Fibroblast of the aortic adventitia (primary cell): ENCODE data around the gene GOLGA6B. TPM values are rescaled to one million over a fixed set of nuclear protein-coding genes. Genes with fewer than 3 reads are reported as not detected.
A peak's percentile ranks its signal among the peaks of the same experiment; 100 is the strongest.

Experiments
- DNase-seq: peaks from one replicate; pipeline ENCODE4 v3.0.0-alpha.2; 2010; ENCODE audit warnings: low read depth
- H3K4me3 ChIP-seq: 2 replicates; pipeline ENCODE4 v1.5.1; 2011; ENCODE audit warnings: low read depth, mild to moderate bottlenecking, control low read depth, low read length, moderate library complexity
- CTCF ChIP-seq: IDR thresholded peaks from 2 replicates; pipeline ENCODE4 v1.5.1; 2011; ENCODE audit warnings: mild to moderate bottlenecking, low read length, control low read depth, inconsistent platforms; ENCODE audit not compliant: insufficient read depth
- total RNA-seq: library from RNA; depleted of rRNA; stranded (reverse); fragments of >200 nt; gene quantifications from 2 replicates; pipeline ENCODE4 v1.2.3, GENCODE V29; 2012; ENCODE audit warnings: low replicate concordance

Gene GOLGA6B
- total RNA-seq, 1 donor, result not detected

GRCh38 chr15:72671525-72671924, 17.0 kb downstream of the GOLGA6B start:
- TF ChIP-seq CTCF, result no peak
- no peak for DNase-seq
- no peak overlapping the region for H3K4me3 ChIP-seq

- DNase-seq, result no peak
- no peak for TF ChIP-seq CTCF
- no peak overlapping the region for H3K4me3 ChIP-seq
Measured at GRCh38 chr15:72676838-72677237, 22.3 kb downstream of the GOLGA6B start.

GRCh38 chr15:72680931-72681330, 26.4 kb downstream of the GOLGA6B start:
- no peak overlapping the region for H3K4me3 ChIP-seq
- TF ChIP-seq CTCF, result no peak
- DNase-seq, result no peak

GRCh38 chr15:72682772-72683171, 28.3 kb downstream of the GOLGA6B start:
- no peak for DNase-seq
- H3K4me3 ChIP-seq, result no peak overlapping the region
- TF ChIP-seq CTCF, result no peak

- peak overlapping the region; percentile 92 for H3K4me3 ChIP-seq
- no peak for DNase-seq
- no peak for TF ChIP-seq CTCF
Measured at GRCh38 chr15:72685301-72685924, 30.9 kb downstream of the GOLGA6B start.

GRCh38 chr15:72685925-72686794, 31.7 kb downstream of the GOLGA6B start, which contains the start of the genes BBS4 and HIGD2B:
Gene BBS4 (plus strand): TSS chr15:72686207. CDS start chr15:72686228, 21 bp downstream.
Gene HIGD2B (minus strand): TSS chr15:72686182. CDS start chr15:72676374, 9,808 bp downstream.
- DNase-seq, result peak; percentile 81
- no peak for TF ChIP-seq CTCF

More at GRCh38 chr15:72685925-72686794, 31.7 kb downstream of the GOLGA6B start, which contains the start of the genes BBS4 and HIGD2B:
- H3K4me3 ChIP-seq, result peak within 1 kb of the TSS; percentile 92
